Epithelial cell of proximal tubule (primary cell): ENCODE data around the gene CTNND2. TPM values are rescaled to one million over a fixed set of nuclear protein-coding genes. Genes with fewer than 3 reads are reported as not detected.

Experiments used
- DNase-seq: peaks from one replicate; pipeline ENCODE4 v3.0.0-alpha.2; 2011; ENCODE audit warnings: low read depth
- H3K4me3 ChIP-seq: 2 replicates; pipeline ENCODE4 v1.5.1; 2011; ENCODE audit warnings: low read depth, mild to moderate bottlenecking, low read length
- total RNA-seq: library from RNA; depleted of rRNA; stranded (reverse); fragments of >200 nt; gene quantifications from 2 replicates; pipeline ENCODE4 v1.2.3, GENCODE V29; 2015
- TF ChIP-seq, protein P1 (sequence below): conservative IDR thresholded peaks from 2 replicates; pipeline ENCODE4 v1.5.1; 2012; ENCODE audit warnings: low read depth, mild to moderate bottlenecking, low read length

Gene CTNND2
- total RNA-seq, 1 donor from 2014 or later = 0.12 TPM

- TF ChIP-seq, protein P1, sequence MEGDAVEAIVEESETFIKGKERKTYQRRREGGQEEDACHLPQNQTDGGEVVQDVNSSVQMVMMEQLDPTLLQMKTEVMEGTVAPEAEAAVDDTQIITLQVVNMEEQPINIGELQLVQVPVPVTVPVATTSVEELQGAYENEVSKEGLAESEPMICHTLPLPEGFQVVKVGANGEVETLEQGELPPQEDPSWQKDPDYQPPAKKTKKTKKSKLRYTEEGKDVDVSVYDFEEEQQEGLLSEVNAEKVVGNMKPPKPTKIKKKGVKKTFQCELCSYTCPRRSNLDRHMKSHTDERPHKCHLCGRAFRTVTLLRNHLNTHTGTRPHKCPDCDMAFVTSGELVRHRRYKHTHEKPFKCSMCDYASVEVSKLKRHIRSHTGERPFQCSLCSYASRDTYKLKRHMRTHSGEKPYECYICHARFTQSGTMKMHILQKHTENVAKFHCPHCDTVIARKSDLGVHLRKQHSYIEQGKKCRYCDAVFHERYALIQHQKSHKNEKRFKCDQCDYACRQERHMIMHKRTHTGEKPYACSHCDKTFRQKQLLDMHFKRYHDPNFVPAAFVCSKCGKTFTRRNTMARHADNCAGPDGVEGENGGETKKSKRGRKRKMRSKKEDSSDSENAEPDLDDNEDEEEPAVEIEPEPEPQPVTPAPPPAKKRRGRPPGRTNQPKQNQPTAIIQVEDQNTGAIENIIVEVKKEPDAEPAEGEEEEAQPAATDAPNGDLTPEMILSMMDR = no peak
- H3K4me3 ChIP-seq = no peak overlapping the region
- no peak for DNase-seq
Measured at GRCh38 chr5:11346336-11346735, 557.9 kb downstream of the CTNND2 start.

DNA sequence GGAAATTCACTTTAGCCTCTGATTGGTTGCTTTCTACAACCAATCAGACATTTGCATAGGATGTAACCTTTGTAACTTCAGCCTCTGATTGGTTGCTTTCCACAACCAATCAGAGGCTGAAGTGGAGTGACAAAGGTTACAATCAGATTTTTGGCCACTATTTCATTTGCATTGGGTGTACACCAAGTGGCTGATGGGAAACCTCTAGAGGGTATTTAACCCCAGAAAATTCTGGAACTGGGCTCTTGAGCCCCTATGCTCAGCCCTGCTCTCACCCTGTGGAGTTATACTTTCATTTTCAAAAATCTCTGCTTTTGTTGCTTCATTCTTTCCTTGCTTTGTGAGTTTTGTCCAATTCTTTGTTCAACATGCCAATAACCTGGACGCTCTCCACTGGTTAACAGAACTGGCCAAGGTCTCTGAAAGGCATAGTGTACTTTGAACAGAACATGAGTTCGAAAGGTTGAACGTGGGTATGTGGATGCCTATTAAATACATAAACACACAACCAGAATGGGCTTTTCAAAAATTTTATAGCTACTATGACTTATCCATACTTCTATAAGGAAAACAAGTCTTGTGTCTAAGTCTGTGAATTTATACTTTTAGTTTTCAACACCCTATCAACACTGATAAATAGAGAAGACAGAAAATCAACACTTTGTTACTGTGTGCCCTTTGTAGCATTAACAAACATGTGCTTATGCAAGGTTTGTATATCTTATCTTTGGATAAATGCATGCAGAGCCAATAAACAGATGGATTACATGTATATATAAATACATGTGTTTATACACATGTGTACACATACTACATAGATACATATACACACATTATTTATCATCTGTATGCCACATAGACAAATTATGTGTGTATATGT is 568.1 kb downstream of the CTNND2 start:
- TF ChIP-seq, protein P1 = no peak
- no peak overlapping the region for H3K4me3 ChIP-seq
- DNase-seq = no peak

DNA sequence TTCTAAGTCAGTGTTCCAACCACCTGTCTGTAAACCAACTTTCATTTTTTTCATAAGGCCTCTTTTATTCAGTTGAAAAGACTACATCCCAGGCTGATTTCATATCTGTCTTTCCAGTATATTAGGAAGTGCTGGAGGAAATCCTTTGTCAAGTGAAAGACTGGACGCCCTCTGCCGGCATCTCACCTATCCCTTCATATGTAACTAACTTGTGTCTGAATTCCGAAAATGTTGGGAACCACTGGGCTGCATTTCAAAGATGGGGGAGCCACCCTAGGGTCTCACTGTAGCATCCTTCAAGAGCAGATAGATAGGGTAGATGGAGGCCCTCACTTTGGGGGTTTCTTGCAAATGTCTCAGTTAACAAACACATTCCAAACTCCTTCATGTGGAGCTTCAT is 569.8 kb downstream of the CTNND2 start:
- TF ChIP-seq, protein P1 = no peak
- no peak for DNase-seq
- H3K4me3 ChIP-seq = no peak overlapping the region

- no peak overlapping the region for H3K4me3 ChIP-seq
- TF ChIP-seq, protein P1 = no peak
- no peak for DNase-seq
Measured at GRCh38 chr5:11329679-11330078, 574.6 kb downstream of the CTNND2 start.

GRCh38 chr5:11324521-11325289 is 579.5 kb downstream of the CTNND2 start:
- H3K4me3 ChIP-seq = no peak overlapping the region
- no peak for DNase-seq
- TF ChIP-seq, protein P1 = no peak

DNA sequence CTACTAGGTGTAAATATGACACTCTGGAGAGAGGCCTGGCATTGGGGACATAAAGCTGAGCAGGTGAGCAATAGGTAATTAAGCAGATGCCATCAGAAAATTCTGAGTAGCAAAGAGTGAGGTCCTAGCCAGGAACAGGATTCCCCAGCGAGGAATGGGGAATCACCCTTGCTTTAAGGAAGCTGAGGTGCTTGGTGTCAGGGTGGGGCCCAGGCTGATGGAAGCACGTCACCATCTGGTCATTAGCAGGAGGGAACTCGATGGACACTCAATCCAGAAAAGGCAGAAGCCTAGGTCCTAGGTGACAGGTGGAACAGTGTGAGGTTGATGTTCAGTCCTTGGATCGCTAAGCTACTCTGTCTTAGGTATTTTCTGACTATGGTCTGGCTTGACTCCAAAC is 580.5 kb downstream of the CTNND2 start:
- no peak for DNase-seq
- no peak overlapping the region for H3K4me3 ChIP-seq
- TF ChIP-seq, protein P1 = no peak
